Esophagus squamous epithelium (tissue), 4 donors: ENCODE measurements around the gene TSPAN7.

Source experiments
- POLR2A ChIP-seq, 4 donors: fragments of 450-650 bp; IDR thresholded peaks; one replicate each; pipeline ENCODE4 v1.6.1; 2017; ENCODE audit warnings: antibody characterized with exemption in 4 of 4, mild to moderate bottlenecking in 4 of 4, moderate library complexity in 3 of 4
- TF ChIP-seq, protein P1 (sequence below), 6 experiments: fragments of 450-650 bp in 4 of 6; fragments of 200-600 bp in 2 of 6; sonication (generic) in 2 of 6; IDR thresholded peaks; one replicate each; pipeline ENCODE4 v1.5.1; 2016 to 2019; ENCODE audit warnings: antibody characterized with exemption in 6 of 6, mild to moderate bottlenecking in 4 of 6, moderate library complexity in 4 of 6

GRCh38 chrX:38515291-38515690, 46.1 kb upstream of the TSPAN7 start:
- TF ChIP-seq, protein P1, sequence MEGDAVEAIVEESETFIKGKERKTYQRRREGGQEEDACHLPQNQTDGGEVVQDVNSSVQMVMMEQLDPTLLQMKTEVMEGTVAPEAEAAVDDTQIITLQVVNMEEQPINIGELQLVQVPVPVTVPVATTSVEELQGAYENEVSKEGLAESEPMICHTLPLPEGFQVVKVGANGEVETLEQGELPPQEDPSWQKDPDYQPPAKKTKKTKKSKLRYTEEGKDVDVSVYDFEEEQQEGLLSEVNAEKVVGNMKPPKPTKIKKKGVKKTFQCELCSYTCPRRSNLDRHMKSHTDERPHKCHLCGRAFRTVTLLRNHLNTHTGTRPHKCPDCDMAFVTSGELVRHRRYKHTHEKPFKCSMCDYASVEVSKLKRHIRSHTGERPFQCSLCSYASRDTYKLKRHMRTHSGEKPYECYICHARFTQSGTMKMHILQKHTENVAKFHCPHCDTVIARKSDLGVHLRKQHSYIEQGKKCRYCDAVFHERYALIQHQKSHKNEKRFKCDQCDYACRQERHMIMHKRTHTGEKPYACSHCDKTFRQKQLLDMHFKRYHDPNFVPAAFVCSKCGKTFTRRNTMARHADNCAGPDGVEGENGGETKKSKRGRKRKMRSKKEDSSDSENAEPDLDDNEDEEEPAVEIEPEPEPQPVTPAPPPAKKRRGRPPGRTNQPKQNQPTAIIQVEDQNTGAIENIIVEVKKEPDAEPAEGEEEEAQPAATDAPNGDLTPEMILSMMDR (IDR thresholded peaks at IDR 0.05): no peak
- no peak for TF ChIP-seq POLR2A (IDR thresholded peaks at IDR 0.05)
